B cell (primary cell): ENCODE data around the gene DIPK2A. TPM values are rescaled to one million over a fixed set of nuclear protein-coding genes. Genes with fewer than 3 reads are reported as not detected.

Experiments
- ATAC-seq: fragments of 200-7000 bp; cut with Tn5 transposase; one replicate; pipeline ENCODE4 v1.10.0; 2021; ENCODE audit warnings: low read depth, mild to moderate bottlenecking, moderate number of reproducible peaks, moderate library complexity
- CTCF ChIA-PET: fragments of 350-600 bp; sonication (Branson Sonifier 250); formaldehyde crosslinking; loops from one replicate; lab custom pipeline; 2021; ENCODE audit warnings: antibody characterized with exemption, inconsistent platforms; lab: Charles Lee
- POLR2A ChIA-PET: fragments of 350-600 bp; sonication (Branson Sonifier 250); formaldehyde crosslinking; loops from one replicate; lab custom pipeline; 2021; ENCODE audit warnings: antibody characterized with exemption; lab: Charles Lee
- DNase-seq: peaks from one replicate; pipeline ENCODE4 v3.0.0; 2013
- H2AFZ ChIP-seq: 2 replicates; pipeline ENCODE4 v1.6.1; 2012; ENCODE audit warnings: mild to moderate bottlenecking, low read depth, low read length; ENCODE audit not compliant: insufficient read depth, poor library complexity, severe bottlenecking
- H3K27ac ChIP-seq, 2 donors: 1 replicate in 1 of 2; 2 replicates in 1 of 2; pipeline ENCODE4 v1.5.1; 2012 to 2013; ENCODE audit warnings: low read length in 2 of 2, mild to moderate bottlenecking in 2 of 2, moderate library complexity in 1 of 2
- H3K27me3 ChIP-seq, 4 experiments: fragments of 200-600 bp in 1 of 4; sonication (generic) in 1 of 4; replicated peaks in 1 of 4; 1 replicate in 2 of 4; 2 replicates in 2 of 4; pipeline versions ENCODE4 v1.6.1 to v1.7.0; 2013 to 2016; ENCODE audit warnings: low read length in 3 of 4, mild to moderate bottlenecking in 2 of 4, mixed read lengths in 1 of 4, moderate library complexity in 1 of 4; ENCODE audit not compliant: insufficient read depth in 4 of 4, control insufficient read depth in 3 of 4; ENCODE audit errors: control extremely low read depth in 1 of 4
- H3K36me3 ChIP-seq, 2 experiments: replicated peaks in 1 of 2; 1 replicate in 1 of 2; 2 replicates in 1 of 2; pipeline versions ENCODE4 v1.6.1 to v1.7.1; 2013; ENCODE audit warnings: low read length in 1 of 2; ENCODE audit not compliant: insufficient read depth in 2 of 2, control insufficient read depth in 1 of 2; ENCODE audit errors: control extremely low read depth in 1 of 2, extremely low read depth in 1 of 2
- H3K4me1 ChIP-seq, 2 donors: fragments of 200-600 bp in 1 of 2; sonication (generic) in 1 of 2; 1 replicate in 1 of 2; 2 replicates in 1 of 2; pipeline versions ENCODE4 v1.5.1 to v1.6.1; 2013 to 2017; ENCODE audit warnings: low read length in 2 of 2; ENCODE audit not compliant: control insufficient read depth in 2 of 2, insufficient read depth in 2 of 2
- H3K4me2 ChIP-seq: replicated peaks from 2 replicates; pipeline ENCODE3; 2012; ENCODE audit warnings: mild to moderate bottlenecking, low read depth, low read length; ENCODE audit not compliant: poor library complexity, severe bottlenecking
- H3K4me3 ChIP-seq, 5 experiments: fragments of 200-600 bp in 1 of 5; sonication (generic) in 1 of 5; 1 replicate in 3 of 5; 2 replicates in 2 of 5; pipeline versions ENCODE4 v1.5.1 to v1.7.0; 2011 to 2016; ENCODE audit warnings: low read length in 4 of 5, mild to moderate bottlenecking in 4 of 5, low read depth in 2 of 5, control low read depth in 1 of 5, moderate library complexity in 1 of 5; ENCODE audit not compliant: insufficient read depth in 1 of 5; ENCODE audit errors: control extremely low read depth in 1 of 5, extremely low read depth in 1 of 5
- H3K79me2 ChIP-seq: fragments of 200-600 bp; sonication (generic); one replicate; pipeline ENCODE4 v1.6.0; 2016; ENCODE audit warnings: low read length; ENCODE audit not compliant: control insufficient read depth, insufficient read depth
- H3K9ac ChIP-seq: fragments of 200-600 bp; sonication (generic); 2 replicates; pipeline ENCODE4 v1.6.1; 2017; ENCODE audit warnings: mild to moderate bottlenecking, low read length, moderate library complexity
- H3K9me3 ChIP-seq, 3 donors: one replicate each; pipeline versions ENCODE4 v1.6.1 to v1.7.1; 2013; ENCODE audit warnings: low read length in 2 of 3; ENCODE audit not compliant: control insufficient read depth in 2 of 3, insufficient read depth in 1 of 3; ENCODE audit errors: control extremely low read depth in 1 of 3
- H4K20me1 ChIP-seq: 2 replicates; pipeline ENCODE4 v1.6.0; 2012; ENCODE audit warnings: mild to moderate bottlenecking, low read length; ENCODE audit not compliant: insufficient read depth, control insufficient read depth, poor library complexity, severe bottlenecking
- H3K27ac Mint-ChIP-seq: one replicate; pipeline ENCODE4 v1.8.0; 2021; ENCODE audit warnings: mixed read lengths
- H3K27me3 Mint-ChIP-seq: one replicate; pipeline ENCODE4 v1.8.0; 2021; ENCODE audit warnings: mixed read lengths
- H3K4me1 Mint-ChIP-seq: one replicate; pipeline ENCODE4 v1.8.0; 2021; ENCODE audit warnings: mixed read lengths
- H3K4me3 Mint-ChIP-seq: one replicate; pipeline ENCODE4 v1.8.0; 2021; ENCODE audit warnings: mixed read lengths
- H3K9me3 Mint-ChIP-seq: one replicate; pipeline ENCODE4 v1.8.0; 2022; ENCODE audit warnings: mixed read lengths; ENCODE audit not compliant: insufficient read depth
- EZH2 ChIP-seq: IDR thresholded peaks from 2 replicates; pipeline ENCODE4 v1.6.1; 2012; ENCODE audit warnings: borderline replicate concordance, low read depth, mild to moderate bottlenecking, moderate library complexity, low read length; ENCODE audit not compliant: insufficient read depth, poor library complexity, severe bottlenecking
- WGBS: methylation state at CpG from one replicate; pipeline ENCODE4 v1.1.5; 2013; ENCODE audit warnings: missing lambda C conversion rate; ENCODE audit not compliant: insufficient coverage; 5-methylcytosine and 5-hydroxymethylcytosine counted together
- intact Hi-C: fragments of 100-400 bp; cut with micrococcal nuclease; formaldehyde crosslinking; loops from one replicate; pipeline ENCODE4 v1.10.0; 2022
- polyA plus RNA-seq: library from polyadenylated mRNA; depleted of rRNA; stranded (reverse); fragments of >200 nt; gene quantifications from 2 replicates; pipeline ENCODE4 v1.2.3, GENCODE V29; 2012
- total RNA-seq, 2 donors: library from RNA; stranded (reverse); fragments of 120-200 nt in 1 of 2; gene quantifications; 1 replicate in 1 of 2; 2 replicates in 1 of 2; pipeline versions ENCODE4 v1.2.3 to v1.2.4, GENCODE V29; 2013 to 2022
- TF ChIP-seq, protein P1 (sequence below): fragments of 200-600 bp; IDR thresholded peaks from one replicate; pipeline ENCODE4 v1.8.0; 2022; ENCODE audit warnings: antibody characterized with exemption, mild to moderate bottlenecking

DIPK2A gene
- total and polyA plus RNA-seq, 2 donors (not counting 1 experiment from before 2014, with no cell fraction given), result 16.3 to 55.3 TPM

DNA sequence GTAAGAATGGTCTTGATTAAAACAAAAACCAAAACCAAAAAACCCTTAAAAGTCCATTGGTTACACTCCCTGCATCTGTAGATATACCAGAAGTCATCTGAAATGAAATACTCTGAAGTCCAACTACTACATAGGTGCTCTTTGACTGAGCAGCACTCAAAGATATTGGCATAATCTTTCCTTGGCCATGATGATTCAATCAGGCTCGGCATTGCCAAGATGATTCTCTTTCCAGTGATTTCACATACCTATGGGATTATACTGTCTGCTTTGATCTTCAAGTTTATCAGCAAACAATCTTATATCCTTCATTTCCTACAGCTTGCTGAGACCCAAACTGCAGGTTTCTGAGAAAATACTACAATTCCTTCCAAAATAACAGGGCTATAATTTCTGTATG lies 35.9 kb upstream of the DIPK2A start:
- Histone ChIP-seq H4K20me1 (no peaks in the 10 kb centered on the region), H3K79me2 (no peaks in the 10 kb centered on the region), H3K4me2 (no peak overlapping the region), H3K9ac (no peak overlapping the region), H3K36me3 (no peaks in the 10 kb centered on the region), H3K27ac (no peak overlapping the region), H3K27me3 (peaks cover 0 to 3% (median 0%) of the 10 kb centered on the region in 4 experiments), H2AFZ (no peak overlapping the region), H3K4me1 (no peaks in the 10 kb centered on the region), H3K9me3 (no peaks in the 10 kb centered on the region), H3K4me3 (no peak overlapping the region)
- peaks cover 20% of the 10 kb centered on the region for H3K27me3 Mint-ChIP-seq
- DNase-seq (no peak), ATAC-seq (no peak)
- CTCF ChIA-PET, result interaction anchor here (0.9 to 2.8 kb wide), 6 partner anchors 12 to 44 kb away, joined by 3 to 14 read pairs (median 6); no protein-coding TSS in a partner anchor
- H3K9me3 Mint-ChIP-seq, result no peaks in the 10 kb centered on the region
- H3K27ac Mint-ChIP-seq, result no peak overlapping the region
- H3K4me3 Mint-ChIP-seq, result no peak overlapping the region
- POLR2A ChIA-PET, result no interaction called here
- TF ChIP-seq, protein P1, sequence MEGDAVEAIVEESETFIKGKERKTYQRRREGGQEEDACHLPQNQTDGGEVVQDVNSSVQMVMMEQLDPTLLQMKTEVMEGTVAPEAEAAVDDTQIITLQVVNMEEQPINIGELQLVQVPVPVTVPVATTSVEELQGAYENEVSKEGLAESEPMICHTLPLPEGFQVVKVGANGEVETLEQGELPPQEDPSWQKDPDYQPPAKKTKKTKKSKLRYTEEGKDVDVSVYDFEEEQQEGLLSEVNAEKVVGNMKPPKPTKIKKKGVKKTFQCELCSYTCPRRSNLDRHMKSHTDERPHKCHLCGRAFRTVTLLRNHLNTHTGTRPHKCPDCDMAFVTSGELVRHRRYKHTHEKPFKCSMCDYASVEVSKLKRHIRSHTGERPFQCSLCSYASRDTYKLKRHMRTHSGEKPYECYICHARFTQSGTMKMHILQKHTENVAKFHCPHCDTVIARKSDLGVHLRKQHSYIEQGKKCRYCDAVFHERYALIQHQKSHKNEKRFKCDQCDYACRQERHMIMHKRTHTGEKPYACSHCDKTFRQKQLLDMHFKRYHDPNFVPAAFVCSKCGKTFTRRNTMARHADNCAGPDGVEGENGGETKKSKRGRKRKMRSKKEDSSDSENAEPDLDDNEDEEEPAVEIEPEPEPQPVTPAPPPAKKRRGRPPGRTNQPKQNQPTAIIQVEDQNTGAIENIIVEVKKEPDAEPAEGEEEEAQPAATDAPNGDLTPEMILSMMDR, result no peak
- no peak for TF ChIP-seq EZH2
- no peaks in the 10 kb centered on the region for H3K4me1 Mint-ChIP-seq
- 90% methylated on average over 1 of the region's 1 CpG for WGBS
- intact Hi-C loops, result no loop called here

DNA sequence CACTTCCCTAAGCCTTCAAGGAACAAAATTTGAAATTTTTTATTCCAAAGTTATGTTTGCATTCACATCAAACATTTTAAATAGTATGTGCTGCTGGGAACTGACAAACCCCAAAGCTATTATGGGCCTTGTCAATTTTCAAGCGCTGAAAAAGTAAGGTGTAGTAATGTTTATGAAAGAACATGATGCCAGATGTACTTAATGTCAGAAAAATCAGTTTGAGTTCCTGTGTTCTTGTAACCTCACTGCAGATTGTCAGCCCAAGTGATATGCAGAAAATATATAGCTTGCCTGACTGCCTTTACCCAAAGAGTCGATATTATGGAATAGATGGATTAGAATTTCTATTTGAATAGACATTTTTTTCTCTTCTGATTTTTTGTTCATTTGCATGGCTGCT lies 20.8 kb upstream of the DIPK2A start:
- Histone ChIP-seq H3K9ac (no peak overlapping the region), H3K4me1 (no peaks in the 10 kb centered on the region), H2AFZ (no peak overlapping the region), H3K9me3 (no peaks in the 10 kb centered on the region), H3K79me2 (no peaks in the 10 kb centered on the region), H3K27me3 (no peaks in the 10 kb centered on the region), H3K4me3 (no peak overlapping the region), H3K27ac (no peak overlapping the region), H3K36me3 (no peaks in the 10 kb centered on the region), H3K4me2 (no peak overlapping the region), H4K20me1 (no peaks in the 10 kb centered on the region)
- TF ChIP-seq, protein P1, result no peak
- TF ChIP-seq EZH2, result no peak
- intact Hi-C loops, result loop anchor here (1.0 to 2.0 kb wide), 5 partner anchors 20 to 176 kb away; partner anchors contain the start of gene DIPK2A
- Mint-ChIP-seq H3K27ac (no peak overlapping the region), H3K4me3 (no peak overlapping the region), H3K4me1 (no peaks in the 10 kb centered on the region), H3K9me3 (no peaks in the 10 kb centered on the region), H3K27me3 (peaks cover 6% of the 10 kb centered on the region)
- CTCF ChIA-PET, result interaction anchor here (0.9 to 8.8 kb wide), 10 partner anchors 10 to 67 kb away, joined by 3 to 178 read pairs (median 7); partner anchors contain the start of gene DIPK2A
- DNase-seq (no peak), ATAC-seq (no peak)
- WGBS, result no CpG with 5 or more reads among the region's 2 CpGs
- POLR2A ChIA-PET, result no interaction called here
